HepG2 (cell line): Measurements from ENCODE around the gene CELF6. TPM values are rescaled to one million over a fixed set of nuclear protein-coding genes. Genes with fewer than 3 reads are reported as not detected.
A peak's percentile ranks its signal among the peaks of the same experiment; 100 is the strongest.

Experiments
- HCFC1 ChIP-seq: fragments of 150-350 bp; IDR thresholded peaks from 2 replicates; pipeline ENCODE4 v1.6.1; 2014; ENCODE audit warnings: low read depth, low read length
- MAFG ChIP-seq: sonication (generic); formaldehyde crosslinking; IDR thresholded peaks from 2 replicates; pipeline ENCODE4 v1.5.1; 2020; ENCODE audit warnings: mild to moderate bottlenecking, missing genetic modification reagents
- MATR3 ChIP-seq: sonication (generic); formaldehyde crosslinking; IDR thresholded peaks from 2 replicates; pipeline ENCODE4 v1.4.0; 2020; ENCODE audit warnings: missing genetic modification reagents
- NFIC ChIP-seq: IDR thresholded peaks from 2 replicates; pipeline ENCODE4 v1.6.1; 2012; ENCODE audit warnings: mild to moderate bottlenecking, low read length, inconsistent platforms
- POLR2A ChIP-seq, 2 experiments: IDR thresholded peaks; 2 replicates each; pipeline ENCODE4 v1.6.1; 2011; ENCODE audit warnings: low read depth in 2 of 2, low read length in 2 of 2, mild to moderate bottlenecking in 1 of 2, moderate library complexity in 1 of 2; ENCODE audit not compliant: insufficient read depth in 1 of 2
- POLR2AphosphoS2 ChIP-seq: IDR thresholded peaks from 2 replicates; pipeline ENCODE4 v1.6.1; 2011; ENCODE audit warnings: low read depth, low read length, improper control_type of control experiment
- POLR2G ChIP-seq: fragments of 200-400 bp; formaldehyde crosslinking; IDR thresholded peaks from 2 replicates; pipeline ENCODE4 v1.6.1; 2018; ENCODE audit warnings: mild to moderate bottlenecking, low read depth, low read length, moderate library complexity
- SALL1 ChIP-seq: sonication (generic); formaldehyde crosslinking; IDR thresholded peaks from 2 replicates; pipeline ENCODE4 v1.8.0; 2022; ENCODE audit warnings: mild to moderate bottlenecking, missing genetic modification reagents
- TAF1 ChIP-seq: sonication (generic); formaldehyde crosslinking; IDR thresholded peaks from 2 replicates; pipeline ENCODE4 v1.4.0; 2020; ENCODE audit warnings: missing genetic modification reagents
- TMF1 ChIP-seq: sonication (generic); formaldehyde crosslinking; IDR thresholded peaks from 2 replicates; pipeline ENCODE4 v1.8.1; 2022; ENCODE audit warnings: low read depth, missing genetic modification reagents
- YEATS2 ChIP-seq: sonication (generic); formaldehyde crosslinking; IDR thresholded peaks from 2 replicates; pipeline ENCODE4 v1.4.0; 2020; ENCODE audit warnings: missing genetic modification reagents, borderline replicate concordance
- ZNF263 ChIP-seq: sonication (generic); formaldehyde crosslinking; IDR thresholded peaks from 2 replicates; pipeline ENCODE4 v1.4.0; 2020; ENCODE audit warnings: missing genetic modification reagents
- ZNF441 ChIP-seq: sonication (generic); formaldehyde crosslinking; IDR thresholded peaks from 2 replicates; pipeline ENCODE4 v1.7.0; 2021; ENCODE audit warnings: missing genetic modification reagents, borderline replicate concordance
- ZNF562 ChIP-seq: sonication (generic); formaldehyde crosslinking; IDR thresholded peaks from 2 replicates; pipeline ENCODE4 v1.8.0; 2022; ENCODE audit warnings: missing genetic modification reagents, borderline replicate concordance
- polyA plus RNA-seq, 8 experiments: library from polyadenylated mRNA; depleted of rRNA in 3 of 8; stranded (reverse) in 7 of 8; unstranded in 1 of 8; fragments of >200 nt; fragmentation: Illumina TruSeq in 4 of 8; extraction: Trizol in 4 of 8; gene quantifications; 2 replicates each; pipeline versions ENCODE4 v1.2.1 to v1.2.3, GENCODE V29; 2011 to 2016; ENCODE audit warnings: low read depth in 4 of 8, missing spikeins in 1 of 8, mixed read lengths in 1 of 8; ENCODE audit not compliant: insufficient read depth in 1 of 8
- total RNA-seq, 5 experiments: library from RNA; depleted of rRNA; stranded (reverse); fragments of >200 nt; fragmentation: Illumina TruSeq; extraction: Trizol; gene quantifications; 2 replicates each; pipeline ENCODE4 v1.2.3, GENCODE V29; 2016; ENCODE audit warnings: low read depth in 1 of 5
- TF ChIP-seq, protein P1 (sequence below): sonication (generic); formaldehyde crosslinking; IDR thresholded peaks from 2 replicates; pipeline ENCODE4 v1.4.0; 2020; ENCODE audit warnings: missing genetic modification reagents
- TF ChIP-seq, protein P2 (sequence below): sonication (generic); formaldehyde crosslinking; IDR thresholded peaks from 2 replicates; pipeline ENCODE4; 2020; ENCODE audit warnings: missing genetic modification reagents, mild to moderate bottlenecking, borderline replicate concordance
- TF ChIP-seq, protein P3 (sequence below): sonication (generic); formaldehyde crosslinking; IDR thresholded peaks from 2 replicates; pipeline ENCODE4 v1.5.0; 2020; ENCODE audit warnings: missing genetic modification reagents

The CELF6 gene
- total and polyA plus RNA-seq, 2 of the 13 experiments (the other 11 are each of a cell fraction or from before 2014, with no cell fraction given) = 0.49 to 0.94 TPM

DNA sequence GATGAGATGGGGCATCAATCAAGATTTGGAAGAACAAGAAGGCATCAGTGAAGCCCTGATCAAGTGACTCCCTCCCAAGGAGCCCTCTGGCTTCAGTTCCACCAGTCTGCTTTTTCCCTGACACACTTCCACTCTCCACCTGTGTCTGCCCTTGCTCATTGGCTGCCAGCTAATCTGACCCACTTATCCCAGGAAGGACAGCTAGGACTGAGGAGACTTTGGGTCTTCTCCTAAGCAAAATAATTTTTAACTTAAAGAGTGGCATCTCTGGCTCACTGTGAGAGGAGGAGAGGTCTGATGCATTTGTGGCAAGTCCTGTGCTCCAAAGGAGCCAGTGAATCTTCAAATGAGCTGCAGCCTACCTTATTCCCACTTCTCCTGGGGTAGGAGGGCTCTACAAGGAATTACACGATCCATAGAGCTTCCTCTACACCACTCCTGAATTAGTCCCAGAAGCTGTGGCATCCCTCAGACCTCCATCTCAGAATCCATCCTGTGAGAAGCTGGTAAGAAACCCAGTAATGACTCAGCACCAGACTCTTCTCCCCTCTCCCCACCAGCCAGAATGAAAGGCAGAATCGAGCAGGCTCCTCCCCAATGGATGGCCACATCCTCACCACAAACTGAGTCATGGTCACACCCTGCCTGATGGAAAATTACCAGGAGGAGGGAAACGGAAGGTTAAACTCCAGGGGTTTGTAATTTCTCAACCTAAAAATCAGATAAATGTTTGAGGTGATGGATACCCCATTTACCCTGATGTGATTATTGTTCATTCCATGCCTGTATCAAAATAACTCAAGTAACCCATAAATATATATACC, 82.7 kb downstream of the CELF6 start (continued):
- TF ChIP-seq, protein P1, sequence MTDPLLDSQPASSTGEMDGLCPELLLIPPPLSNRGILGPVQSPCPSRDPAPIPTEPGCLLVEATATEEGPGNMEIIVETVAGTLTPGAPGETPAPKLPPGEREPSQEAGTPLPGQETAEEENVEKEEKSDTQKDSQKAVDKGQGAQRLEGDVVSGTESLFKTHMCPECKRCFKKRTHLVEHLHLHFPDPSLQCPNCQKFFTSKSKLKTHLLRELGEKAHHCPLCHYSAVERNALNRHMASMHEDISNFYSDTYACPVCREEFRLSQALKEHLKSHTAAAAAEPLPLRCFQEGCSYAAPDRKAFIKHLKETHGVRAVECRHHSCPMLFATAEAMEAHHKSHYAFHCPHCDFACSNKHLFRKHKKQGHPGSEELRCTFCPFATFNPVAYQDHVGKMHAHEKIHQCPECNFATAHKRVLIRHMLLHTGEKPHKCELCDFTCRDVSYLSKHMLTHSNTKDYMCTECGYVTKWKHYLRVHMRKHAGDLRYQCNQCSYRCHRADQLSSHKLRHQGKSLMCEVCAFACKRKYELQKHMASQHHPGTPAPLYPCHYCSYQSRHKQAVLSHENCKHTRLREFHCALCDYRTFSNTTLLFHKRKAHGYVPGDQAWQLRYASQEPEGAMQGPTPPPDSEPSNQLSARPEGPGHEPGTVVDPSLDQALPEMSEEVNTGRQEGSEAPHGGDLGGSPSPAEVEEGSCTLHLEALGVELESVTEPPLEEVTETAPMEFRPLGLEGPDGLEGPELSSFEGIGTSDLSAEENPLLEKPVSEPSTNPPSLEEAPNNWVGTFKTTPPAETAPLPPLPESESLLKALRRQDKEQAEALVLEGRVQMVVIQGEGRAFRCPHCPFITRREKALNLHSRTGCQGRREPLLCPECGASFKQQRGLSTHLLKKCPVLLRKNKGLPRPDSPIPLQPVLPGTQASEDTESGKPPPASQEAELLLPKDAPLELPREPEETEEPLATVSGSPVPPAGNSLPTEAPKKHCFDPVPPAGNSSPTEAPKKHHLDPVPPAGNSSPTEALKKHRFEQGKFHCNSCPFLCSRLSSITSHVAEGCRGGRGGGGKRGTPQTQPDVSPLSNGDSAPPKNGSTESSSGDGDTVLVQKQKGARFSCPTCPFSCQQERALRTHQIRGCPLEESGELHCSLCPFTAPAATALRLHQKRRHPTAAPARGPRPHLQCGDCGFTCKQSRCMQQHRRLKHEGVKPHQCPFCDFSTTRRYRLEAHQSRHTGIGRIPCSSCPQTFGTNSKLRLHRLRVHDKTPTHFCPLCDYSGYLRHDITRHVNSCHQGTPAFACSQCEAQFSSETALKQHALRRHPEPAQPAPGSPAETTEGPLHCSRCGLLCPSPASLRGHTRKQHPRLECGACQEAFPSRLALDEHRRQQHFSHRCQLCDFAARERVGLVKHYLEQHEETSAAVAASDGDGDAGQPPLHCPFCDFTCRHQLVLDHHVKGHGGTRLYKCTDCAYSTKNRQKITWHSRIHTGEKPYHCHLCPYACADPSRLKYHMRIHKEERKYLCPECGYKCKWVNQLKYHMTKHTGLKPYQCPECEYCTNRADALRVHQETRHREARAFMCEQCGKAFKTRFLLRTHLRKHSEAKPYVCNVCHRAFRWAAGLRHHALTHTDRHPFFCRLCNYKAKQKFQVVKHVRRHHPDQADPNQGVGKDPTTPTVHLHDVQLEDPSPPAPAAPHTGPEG (CRISPR knock-in tag) = no peak
- TF ChIP-seq SALL1 = 0 out of 2 replicates have a peak, but pooled peaks have one; percentile 12
- TF ChIP-seq ZNF562 (CRISPR knock-in tag) = no peak
- TF ChIP-seq POLR2A (IDR thresholded peaks at IDR 0.05; ENCODE audit: insufficient read depth in 1 of 2, low read depth in 2 of 2, low read length in 2 of 2) = peak; percentile 28 to 38; a peak in 2 of 4 replicates
- TF ChIP-seq MAFG (CRISPR knock-in tag) = peak; percentile 20; the same call in 1 of the 2 replicates
- TF ChIP-seq ZNF263 (CRISPR knock-in tag) = peak; percentile 95
- TF ChIP-seq ZNF441 (CRISPR knock-in tag) = no peak
- TF ChIP-seq, protein P2, sequence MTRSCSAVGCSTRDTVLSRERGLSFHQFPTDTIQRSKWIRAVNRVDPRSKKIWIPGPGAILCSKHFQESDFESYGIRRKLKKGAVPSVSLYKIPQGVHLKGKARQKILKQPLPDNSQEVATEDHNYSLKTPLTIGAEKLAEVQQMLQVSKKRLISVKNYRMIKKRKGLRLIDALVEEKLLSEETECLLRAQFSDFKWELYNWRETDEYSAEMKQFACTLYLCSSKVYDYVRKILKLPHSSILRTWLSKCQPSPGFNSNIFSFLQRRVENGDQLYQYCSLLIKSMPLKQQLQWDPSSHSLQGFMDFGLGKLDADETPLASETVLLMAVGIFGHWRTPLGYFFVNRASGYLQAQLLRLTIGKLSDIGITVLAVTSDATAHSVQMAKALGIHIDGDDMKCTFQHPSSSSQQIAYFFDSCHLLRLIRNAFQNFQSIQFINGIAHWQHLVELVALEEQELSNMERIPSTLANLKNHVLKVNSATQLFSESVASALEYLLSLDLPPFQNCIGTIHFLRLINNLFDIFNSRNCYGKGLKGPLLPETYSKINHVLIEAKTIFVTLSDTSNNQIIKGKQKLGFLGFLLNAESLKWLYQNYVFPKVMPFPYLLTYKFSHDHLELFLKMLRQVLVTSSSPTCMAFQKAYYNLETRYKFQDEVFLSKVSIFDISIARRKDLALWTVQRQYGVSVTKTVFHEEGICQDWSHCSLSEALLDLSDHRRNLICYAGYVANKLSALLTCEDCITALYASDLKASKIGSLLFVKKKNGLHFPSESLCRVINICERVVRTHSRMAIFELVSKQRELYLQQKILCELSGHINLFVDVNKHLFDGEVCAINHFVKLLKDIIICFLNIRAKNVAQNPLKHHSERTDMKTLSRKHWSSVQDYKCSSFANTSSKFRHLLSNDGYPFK (CRISPR knock-in tag) = no peak
- TF ChIP-seq TMF1 (CRISPR knock-in tag) = no peak
- peak; percentile 14; the same call in 1 of the 2 replicates for TF ChIP-seq YEATS2 (CRISPR knock-in tag)
- peak; percentile 45; the same call in 1 of the 2 replicates for TF ChIP-seq POLR2G
- TF ChIP-seq POLR2AphosphoS2 = no peak
- no peak for TF ChIP-seq MATR3 (CRISPR knock-in tag)
- TF ChIP-seq HCFC1 = no peak
- TF ChIP-seq NFIC = peak; percentile 49; the same call in 1 of the 2 replicates
- peak; percentile 72; the same call in 1 of the 2 replicates for TF ChIP-seq TAF1 (CRISPR knock-in tag)
- TF ChIP-seq, protein P3, sequence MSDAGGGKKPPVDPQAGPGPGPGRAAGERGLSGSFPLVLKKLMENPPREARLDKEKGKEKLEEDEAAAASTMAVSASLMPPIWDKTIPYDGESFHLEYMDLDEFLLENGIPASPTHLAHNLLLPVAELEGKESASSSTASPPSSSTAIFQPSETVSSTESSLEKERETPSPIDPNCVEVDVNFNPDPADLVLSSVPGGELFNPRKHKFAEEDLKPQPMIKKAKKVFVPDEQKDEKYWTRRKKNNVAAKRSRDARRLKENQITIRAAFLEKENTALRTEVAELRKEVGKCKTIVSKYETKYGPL (CRISPR knock-in tag) = no peak
